Esophagus muscularis mucosa (tissue), 4 donors: ENCODE results near the gene ARPC3.

Experiments
- EP300 ChIP-seq: sonication (generic); formaldehyde crosslinking; IDR thresholded peaks from one replicate; pipeline ENCODE4 v1.6.1; 2017; ENCODE audit warnings: antibody characterized with exemption
- POLR2A ChIP-seq: fragments of 450-650 bp; IDR thresholded peaks from one replicate; pipeline ENCODE4 v1.6.1; 2017; ENCODE audit warnings: antibody characterized with exemption, moderate library complexity, mild to moderate bottlenecking, low read depth
- POLR2AphosphoS5 ChIP-seq, 2 donors: sonication (generic); formaldehyde crosslinking; IDR thresholded peaks; one replicate each; pipeline ENCODE4 v1.6.1; 2017; ENCODE audit warnings: antibody characterized with exemption in 2 of 2
- TF ChIP-seq, protein P1 (sequence below), 3 experiments: fragments of 200-600 bp in 2 of 3; fragments of 450-650 bp in 1 of 3; sonication (generic) in 2 of 3; IDR thresholded peaks; one replicate each; pipeline ENCODE4 v1.5.1; 2017 to 2019; ENCODE audit warnings: antibody characterized with exemption in 3 of 3, mild to moderate bottlenecking in 2 of 3, moderate library complexity in 1 of 3

DNA sequence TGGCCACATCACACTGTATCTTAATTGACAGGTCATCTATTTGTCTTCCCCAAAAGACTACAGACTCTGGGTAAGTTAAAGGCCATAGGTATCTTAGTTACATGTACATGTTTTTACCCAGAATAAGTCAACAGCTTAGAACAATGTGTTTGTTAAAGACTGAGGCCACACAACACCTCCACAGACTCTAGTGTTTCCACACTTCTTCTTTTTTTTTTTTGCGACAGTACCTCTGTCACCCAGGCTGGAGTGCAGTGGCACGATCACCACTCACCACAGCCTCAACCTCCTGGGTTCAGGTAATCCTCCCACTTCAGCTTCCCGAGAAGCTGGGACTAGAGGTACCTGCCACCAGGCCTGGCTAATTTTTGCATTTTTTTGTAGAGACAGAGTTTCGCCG lies 16.7 kb upstream of the ARPC3 start:
- TF ChIP-seq, protein P1, sequence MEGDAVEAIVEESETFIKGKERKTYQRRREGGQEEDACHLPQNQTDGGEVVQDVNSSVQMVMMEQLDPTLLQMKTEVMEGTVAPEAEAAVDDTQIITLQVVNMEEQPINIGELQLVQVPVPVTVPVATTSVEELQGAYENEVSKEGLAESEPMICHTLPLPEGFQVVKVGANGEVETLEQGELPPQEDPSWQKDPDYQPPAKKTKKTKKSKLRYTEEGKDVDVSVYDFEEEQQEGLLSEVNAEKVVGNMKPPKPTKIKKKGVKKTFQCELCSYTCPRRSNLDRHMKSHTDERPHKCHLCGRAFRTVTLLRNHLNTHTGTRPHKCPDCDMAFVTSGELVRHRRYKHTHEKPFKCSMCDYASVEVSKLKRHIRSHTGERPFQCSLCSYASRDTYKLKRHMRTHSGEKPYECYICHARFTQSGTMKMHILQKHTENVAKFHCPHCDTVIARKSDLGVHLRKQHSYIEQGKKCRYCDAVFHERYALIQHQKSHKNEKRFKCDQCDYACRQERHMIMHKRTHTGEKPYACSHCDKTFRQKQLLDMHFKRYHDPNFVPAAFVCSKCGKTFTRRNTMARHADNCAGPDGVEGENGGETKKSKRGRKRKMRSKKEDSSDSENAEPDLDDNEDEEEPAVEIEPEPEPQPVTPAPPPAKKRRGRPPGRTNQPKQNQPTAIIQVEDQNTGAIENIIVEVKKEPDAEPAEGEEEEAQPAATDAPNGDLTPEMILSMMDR (IDR thresholded peaks at IDR 0.05): no peak
- TF ChIP-seq POLR2A (no peak), EP300 (no peak), POLR2AphosphoS5 (IDR thresholded peaks at IDR 0.05) (no peak)
